Smooth muscle cell (in vitro differentiated cells): ENCODE measurements around the gene KRTAP10-9. TPM values are rescaled to one million over a fixed set of nuclear protein-coding genes. Genes with fewer than 3 reads are reported as not detected.

Experiments
- DNase-seq: peaks from one replicate; lab custom pipeline; 2025; ENCODE audit not compliant: unreplicated experiment; lab: John Stamatoyannopoulos, UW
- H2AFZ ChIP-seq: fragments of 200-600 bp; sonication (generic); 2 replicates; pipeline ENCODE4 v1.6.0; 2016; ENCODE audit warnings: antibody characterized with exemption, low read depth, mild to moderate bottlenecking
- H3F3A ChIP-seq: fragments of 200-600 bp; sonication (generic); 2 replicates; pipeline ENCODE4 v1.6.0; 2017; ENCODE audit warnings: antibody characterized with exemption, low read depth
- H3K27ac ChIP-seq: fragments of 200-600 bp; sonication (generic); 2 replicates; pipeline ENCODE4 v1.5.1; 2016; ENCODE audit warnings: low read depth, mild to moderate bottlenecking
- H3K27me3 ChIP-seq: fragments of 200-600 bp; sonication (generic); 2 replicates; pipeline ENCODE4 v1.6.1; 2016; ENCODE audit warnings: low read depth, mild to moderate bottlenecking
- H3K36me3 ChIP-seq: fragments of 200-600 bp; sonication (generic); 2 replicates; pipeline ENCODE4 v1.5.1; 2016; ENCODE audit warnings: low read depth
- H3K4me1 ChIP-seq: fragments of 200-600 bp; sonication (generic); 2 replicates; pipeline ENCODE4 v1.5.1; 2016; ENCODE audit warnings: low read depth
- H3K4me2 ChIP-seq: fragments of 200-600 bp; sonication (generic); 2 replicates; pipeline ENCODE4 v1.6.0; 2016; ENCODE audit warnings: mild to moderate bottlenecking
- H3K4me3 ChIP-seq: fragments of 200-600 bp; sonication (generic); 2 replicates; pipeline ENCODE4 v1.5.1; 2016; ENCODE audit warnings: mild to moderate bottlenecking
- H3K79me2 ChIP-seq: fragments of 200-600 bp; sonication (generic); 2 replicates; pipeline ENCODE4 v1.6.0; 2016; ENCODE audit warnings: low read depth, mild to moderate bottlenecking
- H3K9ac ChIP-seq: fragments of 200-600 bp; sonication (generic); 2 replicates; pipeline ENCODE4 v1.6.0; 2016; ENCODE audit warnings: low read depth
- H3K9me3 ChIP-seq: fragments of 200-600 bp; sonication (generic); replicated peaks from 2 replicates; pipeline ENCODE4 v1.5.1; 2016; ENCODE audit warnings: low read depth
- H4K20me1 ChIP-seq: fragments of 200-600 bp; sonication (generic); 2 replicates; pipeline ENCODE4 v1.6.0; 2016; ENCODE audit warnings: low read depth
- WGBS: methylation state at CpG from one replicate; pipeline ENCODE4 v1.1.7; 2016; ENCODE audit warnings: low lambda C conversion rate; 5-methylcytosine and 5-hydroxymethylcytosine counted together
- polyA plus RNA-seq: library from polyadenylated mRNA; unstranded; fragments of >200 nt; fragmentation: Nextera tagmentation; extraction: Ambion mirVana; gene quantifications from 2 replicates; pipeline ENCODE4 v1.2.1, GENCODE V29; 2016
- total RNA-seq: library from RNA; depleted of rRNA; stranded (reverse); fragments of >200 nt; gene quantifications from 2 replicates; pipeline ENCODE4 v1.2.3, GENCODE V29; 2014
- TF ChIP-seq, protein P1 (sequence below): fragments of 200-600 bp; sonication (generic); IDR thresholded peaks from 2 replicates; pipeline ENCODE4 v1.5.1; 2017; ENCODE audit warnings: borderline replicate concordance, mild to moderate bottlenecking, antibody characterized with exemption; ENCODE audit not compliant: insufficient read depth, poor library complexity, severe bottlenecking

Gene KRTAP10-9
- total and polyA plus RNA-seq, 2 experiments from 2014 or later = not detected

DNA sequence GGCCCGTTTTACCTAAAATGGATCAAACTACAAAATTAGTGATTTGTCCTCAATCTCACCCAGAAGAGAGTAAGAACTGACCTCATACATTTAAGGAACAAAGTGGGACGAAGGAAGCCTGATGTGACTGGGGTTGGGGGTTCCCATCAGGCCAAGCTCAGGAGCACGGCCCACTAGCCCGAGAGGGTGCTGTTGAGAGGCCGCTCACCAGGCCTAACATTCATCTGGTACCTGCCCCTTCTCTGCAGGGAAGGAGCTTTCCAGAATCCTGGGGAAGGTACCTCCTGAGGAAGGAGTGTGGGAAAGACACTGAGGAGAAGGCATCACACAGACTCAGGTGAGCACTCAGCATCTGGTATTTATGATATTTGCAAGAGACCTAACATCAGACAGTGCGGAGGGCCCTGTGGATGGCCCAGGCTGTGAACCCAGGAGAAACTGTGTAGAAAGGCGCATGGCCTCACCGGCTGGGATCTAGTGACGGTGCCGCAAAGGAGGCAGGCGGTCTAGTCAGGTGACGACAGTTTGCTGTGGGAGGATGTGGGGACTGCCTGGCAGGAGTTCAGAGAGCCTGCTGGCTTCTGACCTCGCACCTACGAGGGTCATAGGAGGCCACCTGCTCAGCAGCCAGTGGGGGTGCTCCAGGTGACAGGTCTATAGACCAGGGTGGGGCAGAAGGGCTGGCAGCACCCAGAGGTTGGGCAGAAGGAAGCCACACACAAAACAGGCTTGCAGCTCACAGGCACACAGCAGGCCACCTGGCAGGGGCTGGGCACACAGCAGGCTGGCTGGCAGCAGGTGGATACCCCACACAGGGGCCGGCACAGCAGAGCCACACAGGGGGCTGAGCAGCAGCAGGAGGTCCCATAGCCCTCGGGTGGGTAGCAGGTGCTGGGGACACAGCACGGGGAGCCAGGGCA is 27.0 kb downstream of the KRTAP10-9 start:
- Histone ChIP-seq H3F3A (no peaks in the 10 kb centered on the region), H3K36me3 (no peaks in the 10 kb centered on the region), H3K27me3 (no peaks in the 10 kb centered on the region), H3K79me2 (no peaks in the 10 kb centered on the region), H3K9ac (no peak overlapping the region), H4K20me1 (no peaks in the 10 kb centered on the region), H3K4me1 (peaks cover 4% of the 10 kb centered on the region), H3K4me3 (no peak overlapping the region), H3K27ac (no peak overlapping the region), H3K4me2 (no peak overlapping the region), H3K9me3 (no peaks in the 10 kb centered on the region), H2AFZ (no peak overlapping the region)
- DNase-seq = no peak
- WGBS = 93% methylated on average over 17 of the region's 17 CpGs
- TF ChIP-seq, protein P1, sequence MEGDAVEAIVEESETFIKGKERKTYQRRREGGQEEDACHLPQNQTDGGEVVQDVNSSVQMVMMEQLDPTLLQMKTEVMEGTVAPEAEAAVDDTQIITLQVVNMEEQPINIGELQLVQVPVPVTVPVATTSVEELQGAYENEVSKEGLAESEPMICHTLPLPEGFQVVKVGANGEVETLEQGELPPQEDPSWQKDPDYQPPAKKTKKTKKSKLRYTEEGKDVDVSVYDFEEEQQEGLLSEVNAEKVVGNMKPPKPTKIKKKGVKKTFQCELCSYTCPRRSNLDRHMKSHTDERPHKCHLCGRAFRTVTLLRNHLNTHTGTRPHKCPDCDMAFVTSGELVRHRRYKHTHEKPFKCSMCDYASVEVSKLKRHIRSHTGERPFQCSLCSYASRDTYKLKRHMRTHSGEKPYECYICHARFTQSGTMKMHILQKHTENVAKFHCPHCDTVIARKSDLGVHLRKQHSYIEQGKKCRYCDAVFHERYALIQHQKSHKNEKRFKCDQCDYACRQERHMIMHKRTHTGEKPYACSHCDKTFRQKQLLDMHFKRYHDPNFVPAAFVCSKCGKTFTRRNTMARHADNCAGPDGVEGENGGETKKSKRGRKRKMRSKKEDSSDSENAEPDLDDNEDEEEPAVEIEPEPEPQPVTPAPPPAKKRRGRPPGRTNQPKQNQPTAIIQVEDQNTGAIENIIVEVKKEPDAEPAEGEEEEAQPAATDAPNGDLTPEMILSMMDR = no peak

DNA sequence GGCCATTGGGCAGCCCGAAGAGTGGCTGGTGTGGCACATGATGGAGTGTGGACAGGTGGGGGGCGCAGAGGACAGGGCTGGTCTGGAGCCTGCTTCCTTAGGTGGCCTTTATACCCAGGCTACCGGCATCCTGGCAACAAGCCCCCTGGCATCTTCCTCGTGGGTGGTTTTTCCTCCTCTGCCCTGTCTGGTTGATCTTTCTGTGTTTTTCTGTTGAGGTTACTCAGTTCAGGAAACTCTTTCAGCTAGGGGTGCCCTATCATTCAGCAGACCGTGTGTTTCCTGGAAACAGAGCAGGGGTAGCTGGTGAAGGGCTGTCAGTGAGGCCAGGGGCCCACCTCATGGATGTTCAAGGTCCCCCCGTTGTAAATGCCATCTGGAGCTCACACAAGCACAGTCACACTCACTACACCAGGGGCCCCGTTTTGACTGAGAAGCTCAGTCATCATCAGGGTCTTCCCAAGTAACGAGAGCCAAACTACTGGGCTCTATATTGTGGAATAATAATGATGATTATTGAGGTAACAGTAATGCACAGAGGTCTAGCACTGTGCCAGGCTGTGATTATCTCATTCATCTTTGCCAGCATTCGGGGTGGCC is 27.8 kb downstream of the KRTAP10-9 start, which contains the start of gene KRTAP12-4:
TSS of gene KRTAP12-4 (minus strand) at position 84 of the 600 bp plus-strand sequence. CDS start at position 39, 45 bp downstream.
- Histone ChIP-seq H3K27me3 (no peaks in the 10 kb centered on the region), H3K27ac (no peak within 1 kb of the TSS), H3K9ac (no peak within 1 kb of the TSS), H3K4me2 (no peak within 1 kb of the TSS), H3K36me3 (no peaks in the 10 kb centered on the region), H4K20me1 (no peaks in the 10 kb centered on the region), H3K4me1 (peaks cover 5% of the 10 kb centered on the region), H3F3A (no peaks in the 10 kb centered on the region), H2AFZ (no peak within 1 kb of the TSS), H3K4me3 (no peak within 1 kb of the TSS), H3K79me2 (no peaks in the 10 kb centered on the region), H3K9me3 (no peaks in the 10 kb centered on the region)
- TF ChIP-seq, protein P1 = no peak
- 91% methylated on average over 9 of the region's 9 CpGs for WGBS
- DNase-seq = no peak

DNA sequence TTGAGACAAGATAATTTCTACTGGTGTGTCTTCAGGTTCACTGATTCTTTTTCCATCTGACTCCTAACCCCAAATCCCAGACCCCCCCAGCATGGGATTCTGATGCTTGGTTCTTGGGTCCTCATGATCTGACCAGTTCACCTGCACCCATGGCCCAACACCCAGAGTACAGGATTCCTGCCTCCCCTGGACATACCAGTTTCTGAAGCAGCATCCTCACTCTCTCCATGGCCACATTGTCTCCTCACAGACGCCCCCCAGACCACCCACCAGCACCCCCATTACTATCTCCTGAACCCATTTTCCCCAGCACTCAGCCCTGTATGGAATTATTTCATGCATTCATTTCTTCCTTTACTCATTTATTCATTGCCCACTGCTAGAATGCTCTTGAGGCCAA is 30.0 kb downstream of the KRTAP10-9 start:
- Histone ChIP-seq H3K4me2 (no peak overlapping the region), H3K27me3 (no peaks in the 10 kb centered on the region), H2AFZ (no peak overlapping the region), H3K4me1 (peaks cover 5% of the 10 kb centered on the region), H3K27ac (no peak overlapping the region), H4K20me1 (no peaks in the 10 kb centered on the region), H3F3A (no peaks in the 10 kb centered on the region), H3K36me3 (no peaks in the 10 kb centered on the region), H3K9ac (no peak overlapping the region), H3K79me2 (no peaks in the 10 kb centered on the region), H3K9me3 (no peaks in the 10 kb centered on the region), H3K4me3 (no peak overlapping the region)
- DNase-seq = no peak
- TF ChIP-seq, protein P1 = no peak
- 79% methylated on average over 1 of the region's 1 CpG for WGBS
